HUES6 (cell line): ENCODE results near the gene DNAJA4.
"Not testable (repeated sequence)": the region's sequence is repeated elsewhere in the genome, so short reads cannot be mapped to it uniquely, and the experiment has no call there.

Experiments used
- H3K27ac ChIP-seq: 2 replicates; pipeline ENCODE4 v1.7.0; 2013; ENCODE audit warnings: low read depth, mild to moderate bottlenecking, low read length, inconsistent platforms
- H3K27me3 ChIP-seq: 2 replicates; pipeline ENCODE4 v1.6.1; 2013; ENCODE audit warnings: low read length; ENCODE audit not compliant: control insufficient read depth, insufficient read depth
- H3K36me3 ChIP-seq: 2 replicates; pipeline ENCODE4 v1.6.1; 2013; ENCODE audit warnings: low read length; ENCODE audit not compliant: control insufficient read depth, insufficient read depth
- H3K4me1 ChIP-seq: 2 replicates; pipeline ENCODE4 v1.6.1; 2013; ENCODE audit warnings: low read length; ENCODE audit not compliant: control insufficient read depth, insufficient read depth
- H3K4me3 ChIP-seq: 2 replicates; pipeline ENCODE4 v1.5.1; 2013; ENCODE audit warnings: low read depth, low read length
- H3K9ac ChIP-seq: one replicate; pipeline ENCODE4 v1.6.1; 2013; ENCODE audit warnings: mild to moderate bottlenecking, low read length
- H3K9me3 ChIP-seq: 2 replicates; pipeline ENCODE4 v1.6.1; 2013; ENCODE audit warnings: low read depth, low read length; ENCODE audit not compliant: control insufficient read depth, insufficient read depth

The DNAJA4 gene

GRCh38 chr15:78244893-78245292, 19.5 kb upstream of the DNAJA4 start:
- Histone ChIP-seq H3K27ac (no peak overlapping the region), H3K36me3 (no peaks in the 10 kb centered on the region), H3K27me3 (no peaks in the 10 kb centered on the region), H3K4me1 (peaks cover 14% of the 10 kb centered on the region), H3K4me3 (no peak overlapping the region), H3K9ac (no peak overlapping the region), H3K9me3 (no peaks in the 10 kb centered on the region)

GRCh38 chr15:78245392-78245791, 19.0 kb upstream of the DNAJA4 start:
- not testable (repeated sequence) for H3K27me3 ChIP-seq, H3K4me3 ChIP-seq, H3K9ac ChIP-seq, H3K27ac ChIP-seq, H3K36me3 ChIP-seq, H3K9me3 ChIP-seq
- H3K4me1 ChIP-seq = peaks cover 14% of the 10 kb centered on the region

GRCh38 chr15:78245976-78246620, 18.3 kb upstream of the DNAJA4 start:
- H3K27me3 ChIP-seq, H3K27ac ChIP-seq, H3K9me3 ChIP-seq, H3K9ac ChIP-seq, H3K4me3 ChIP-seq, H3K36me3 ChIP-seq: not testable (repeated sequence)
- H3K4me1 ChIP-seq = peaks cover 14% of the 10 kb centered on the region

GRCh38 chr15:78247911-78248310, 16.5 kb upstream of the DNAJA4 start:
- Histone ChIP-seq H3K4me3 (no peak overlapping the region), H3K27me3 (no peaks in the 10 kb centered on the region), H3K9me3 (no peaks in the 10 kb centered on the region), H3K9ac (no peak overlapping the region), H3K4me1 (peaks cover 13% of the 10 kb centered on the region), H3K27ac (no peak overlapping the region), H3K36me3 (no peaks in the 10 kb centered on the region)

- H3K9ac ChIP-seq = no peak overlapping the region
- H3K4me1 ChIP-seq = peaks cover under 1% of the 10 kb centered on the region
- H3K4me3 ChIP-seq = no peak overlapping the region
- H3K27ac ChIP-seq = no peak overlapping the region
- no peaks in the 10 kb centered on the region for H3K36me3 ChIP-seq
- no peaks in the 10 kb centered on the region for H3K9me3 ChIP-seq
- H3K27me3 ChIP-seq = no peaks in the 10 kb centered on the region
These were observed 15.2 kb upstream of the DNAJA4 start for GRCh38 chr15:78249131-78249530.

- no peaks in the 10 kb centered on the region for H3K4me1 ChIP-seq
- H3K9ac ChIP-seq = no peak overlapping the region
- H3K9me3 ChIP-seq = no peaks in the 10 kb centered on the region
- H3K4me3 ChIP-seq = no peak overlapping the region
- H3K36me3 ChIP-seq = no peaks in the 10 kb centered on the region
- H3K27ac ChIP-seq = no peak overlapping the region
- no peaks in the 10 kb centered on the region for H3K27me3 ChIP-seq
These were observed 13.2 kb upstream of the DNAJA4 start for GRCh38 chr15:78251136-78251535.

- no peaks in the 10 kb centered on the region for H3K27me3 ChIP-seq
- no peaks in the 10 kb centered on the region for H3K9me3 ChIP-seq
- no peak overlapping the region for H3K27ac ChIP-seq
These were observed 8.8 kb upstream of the DNAJA4 start for GRCh38 chr15:78255421-78256043.

GRCh38 chr15:78256044-78256437, 8.3 kb upstream of the DNAJA4 start:
- Histone ChIP-seq H3K36me3 (no peaks in the 10 kb centered on the region), H3K9ac (no peak overlapping the region), H3K27me3 (no peaks in the 10 kb centered on the region), H3K4me1 (no peaks in the 10 kb centered on the region), H3K4me3 (no peak overlapping the region), H3K9me3 (no peaks in the 10 kb centered on the region), H3K27ac (no peak overlapping the region)

More at GRCh38 chr15:78255421-78256043, 8.8 kb upstream of the DNAJA4 start:
- H3K4me3 ChIP-seq = no peak overlapping the region
- no peaks in the 10 kb centered on the region for H3K4me1 ChIP-seq
- H3K9ac ChIP-seq = no peak overlapping the region
- no peaks in the 10 kb centered on the region for H3K36me3 ChIP-seq

GRCh38 chr15:78257681-78258080, 6.7 kb upstream of the DNAJA4 start:
- no peaks in the 10 kb centered on the region for H3K4me1 ChIP-seq
- H3K27ac ChIP-seq = no peak overlapping the region
- no peaks in the 10 kb centered on the region for H3K36me3 ChIP-seq
- no peak overlapping the region for H3K9ac ChIP-seq
- no peaks in the 10 kb centered on the region for H3K27me3 ChIP-seq
- no peaks in the 10 kb centered on the region for H3K9me3 ChIP-seq
- no peak overlapping the region for H3K4me3 ChIP-seq

- no peak overlapping the region for H3K4me3 ChIP-seq
- no peak overlapping the region for H3K9ac ChIP-seq
- no peaks in the 10 kb centered on the region for H3K36me3 ChIP-seq
- no peaks in the 10 kb centered on the region for H3K4me1 ChIP-seq
- no peaks in the 10 kb centered on the region for H3K9me3 ChIP-seq
- H3K27ac ChIP-seq = no peak overlapping the region
- no peaks in the 10 kb centered on the region for H3K27me3 ChIP-seq
These were observed 5.1 kb upstream of the DNAJA4 start for GRCh38 chr15:78259232-78259631.

- Histone ChIP-seq H3K36me3 (no peaks in the 10 kb centered on the region), H3K27me3 (peaks cover 9% of the 10 kb centered on the region; the same call in 1 of the 2 replicates), H3K27ac (no peak overlapping the region), H3K4me3 (no peak overlapping the region), H3K4me1 (no peaks in the 10 kb centered on the region), H3K9ac (no peak overlapping the region), H3K9me3 (no peaks in the 10 kb centered on the region)
These were observed 3.9 kb upstream of the DNAJA4 start for GRCh38 chr15:78260489-78260888.
